H1 (cell line): ENCODE data around the gene ADD3.

ENCODE experiments used
- BRCA1 ChIP-seq: IDR thresholded peaks from 2 replicates; pipeline ENCODE4 v1.6.1; 2012; ENCODE audit warnings: low read depth, low read length, improper control_type of control experiment
- CTCF ChIP-seq, 3 experiments: IDR thresholded peaks; 1 replicate in 2 of 3; 2 replicates in 1 of 3; pipeline versions ENCODE4 v1.5.1 to v1.6.1; 2011; ENCODE audit warnings: low read length in 3 of 3, mild to moderate bottlenecking in 3 of 3, inconsistent platforms in 2 of 3, low read depth in 1 of 3, moderate library complexity in 1 of 3; ENCODE audit not compliant: insufficient read depth in 1 of 3; ENCODE audit errors: control extremely low read depth in 1 of 3
- GABPA ChIP-seq: IDR thresholded peaks from 2 replicates; pipeline ENCODE4 v1.6.1; 2011; ENCODE audit warnings: mild to moderate bottlenecking, low read length, moderate library complexity, borderline replicate concordance; ENCODE audit not compliant: insufficient read depth
- POLR2AphosphoS5 ChIP-seq: IDR thresholded peaks from 2 replicates; pipeline ENCODE4 v1.6.1; 2011; ENCODE audit warnings: low read depth, low read length
- RAD21 ChIP-seq, 2 experiments: IDR thresholded peaks in 1 of 2; conservative IDR thresholded peaks in 1 of 2; 2 replicates each; pipeline ENCODE4 v1.6.1; 2011; ENCODE audit warnings: low read depth in 2 of 2, low read length in 2 of 2, improper control_type of control experiment in 1 of 2, inconsistent platforms in 1 of 2, mild to moderate bottlenecking in 1 of 2, moderate library complexity in 1 of 2

- TF ChIP-seq CTCF (IDR thresholded peaks at IDR 0.05; ENCODE audit: control extremely low read depth in 1 of 3, insufficient read depth in 1 of 3, low read depth in 1 of 3, low read length in 3 of 3) (no peak), GABPA (no peak), BRCA1 (no peak), POLR2AphosphoS5 (no peak), RAD21 (IDR thresholded peaks at IDR 0.05 in 1 of 2, conservative IDR thresholded peaks at IDR 0.05 in 1 of 2; ENCODE audit: low read depth in 2 of 2, low read length in 2 of 2) (no peak)
These were observed 25.3 kb downstream of the ADD3 start for GRCh38 chr10:110032801-110033700.
